WTC11 (cell line): ENCODE measurements around the gene POLK. TPM values are rescaled to one million over a fixed set of nuclear protein-coding genes. Genes with fewer than 3 reads are reported as not detected.

Experiments used
- ATAC-seq: fragments of 200-7000 bp; cut with Tn5 transposase; 2 replicates; pipeline ENCODE4 v1.10.0; 2021; ENCODE audit warnings: mild to moderate bottlenecking, moderate library complexity
- CTCF ChIA-PET: fragments of 300-600 bp; sonication (Branson Sonifier 250); formaldehyde crosslinking; loops from one replicate; lab custom pipeline; 2021; ENCODE audit warnings: antibody characterized with exemption; lab: Charles Lee
- POLR2A ChIA-PET: fragments of 350-600 bp; sonication (Branson Sonifier 250); formaldehyde crosslinking; loops from one replicate; lab custom pipeline; 2021; ENCODE audit warnings: antibody characterized with exemption; lab: Charles Lee
- DNase-seq: peaks from one replicate; pipeline ENCODE4 v3.0.0; 2021; ENCODE audit warnings: low spot score
- H3K27ac Mint-ChIP-seq: 2 replicates; pipeline ENCODE4 v1.8.0; 2021; ENCODE audit warnings: mixed read lengths
- H3K27me3 Mint-ChIP-seq: 2 replicates; pipeline ENCODE4 v1.8.0; 2021; ENCODE audit warnings: low read depth, mild to moderate bottlenecking, moderate library complexity, mixed read lengths
- H3K36me3 Mint-ChIP-seq: 2 replicates; pipeline ENCODE4 v1.8.0; 2021; ENCODE audit warnings: mixed read lengths
- H3K4me1 Mint-ChIP-seq: 2 replicates; pipeline ENCODE4 v1.8.0; 2022; ENCODE audit warnings: mixed read lengths
- H3K4me3 Mint-ChIP-seq: 2 replicates; pipeline ENCODE4 v1.8.0; 2021; ENCODE audit warnings: mild to moderate bottlenecking, moderate library complexity, mixed read lengths
- H3K9me3 Mint-ChIP-seq: 2 replicates; pipeline ENCODE4 v1.8.0; 2021; ENCODE audit warnings: mixed read lengths
- AFF4 ChIP-seq: sonication (generic); formaldehyde crosslinking; IDR thresholded peaks from 2 replicates; pipeline ENCODE4 v1.8.1; 2023; ENCODE audit warnings: mild to moderate bottlenecking, missing genetic modification reagents, borderline replicate concordance
- ATF1 ChIP-seq: sonication (generic); formaldehyde crosslinking; IDR thresholded peaks from 2 replicates; pipeline ENCODE4 v1.8.1; 2023; ENCODE audit warnings: mild to moderate bottlenecking, moderate library complexity, missing genetic modification reagents
- ATF6 ChIP-seq: sonication (generic); formaldehyde crosslinking; IDR thresholded peaks from 2 replicates; pipeline ENCODE4 v1.8.1; 2023; ENCODE audit warnings: mild to moderate bottlenecking, missing genetic modification reagents
- CBFB ChIP-seq: sonication (generic); formaldehyde crosslinking; IDR thresholded peaks from 2 replicates; pipeline ENCODE4 v1.8.1; 2022; ENCODE audit warnings: mild to moderate bottlenecking, low read depth, missing genetic modification reagents
- ELF4 ChIP-seq: sonication (generic); formaldehyde crosslinking; IDR thresholded peaks from 2 replicates; pipeline ENCODE4 v1.8.1; 2022; ENCODE audit warnings: low read depth, mild to moderate bottlenecking, moderate library complexity, missing genetic modification reagents
- HMGXB4 ChIP-seq: sonication (generic); formaldehyde crosslinking; IDR thresholded peaks from 2 replicates; pipeline ENCODE4 v1.8.1; 2023; ENCODE audit warnings: mild to moderate bottlenecking, moderate library complexity, missing genetic modification reagents
- IRF2 ChIP-seq: sonication (generic); formaldehyde crosslinking; IDR thresholded peaks from 2 replicates; pipeline ENCODE4 v1.8.0; 2022; ENCODE audit warnings: low read depth, missing genetic modification reagents, borderline replicate concordance
- OVOL2 ChIP-seq: fragments of 250-450 bp; sonication (Bioruptor Pico); IDR thresholded peaks from 2 replicates; pipeline ENCODE4 v1.9.0; 2021; ENCODE audit warnings: mild to moderate bottlenecking, borderline replicate concordance
- TP53 ChIP-seq: sonication (generic); formaldehyde crosslinking; IDR thresholded peaks from 2 replicates; pipeline ENCODE4 v1.8.1; 2023; ENCODE audit warnings: mild to moderate bottlenecking, missing genetic modification reagents
- ZBTB43 ChIP-seq: sonication (generic); formaldehyde crosslinking; IDR thresholded peaks from 2 replicates; pipeline ENCODE4 v1.8.1; 2023; ENCODE audit warnings: mild to moderate bottlenecking, missing genetic modification reagents
- ZNF232 ChIP-seq: sonication (generic); formaldehyde crosslinking; IDR thresholded peaks from 2 replicates; pipeline ENCODE4 v1.8.0; 2022; ENCODE audit warnings: mild to moderate bottlenecking, missing genetic modification reagents
- ZNF425 ChIP-seq: fragments of 250-450 bp; sonication (Bioruptor Pico); conservative IDR thresholded peaks from 2 replicates; pipeline ENCODE4 v1.9.0; 2021; ENCODE audit warnings: mild to moderate bottlenecking
- ZNF512 ChIP-seq: sonication (generic); formaldehyde crosslinking; IDR thresholded peaks from 2 replicates; pipeline ENCODE4 v1.8.1; 2022; ENCODE audit warnings: missing genetic modification reagents, borderline replicate concordance
- ZNF671 ChIP-seq: fragments of 250-450 bp; sonication (Bioruptor Pico); IDR thresholded peaks from 2 replicates; pipeline ENCODE4 v1.8.0; 2021; ENCODE audit warnings: mild to moderate bottlenecking
- total RNA-seq: library from RNA; stranded (reverse); gene quantifications from 3 replicates; pipeline ENCODE4 v1.2.3, GENCODE V29; 2021

Gene POLK
- total RNA-seq, 1 experiment from 2014 or later, result 7.1 TPM

- TF ChIP-seq HMGXB4 (CRISPR knock-in tag), result no peak
- no peak for TF ChIP-seq ZNF512 (CRISPR knock-in tag)
- TF ChIP-seq ZNF425 (CRISPR knock-in tag), result no peak
- TF ChIP-seq CBFB (CRISPR knock-in tag), result no peak
- no peak for TF ChIP-seq ATF1
- TF ChIP-seq OVOL2 (CRISPR knock-in tag), result no peak
Observed at GRCh38 chr5:75466006-75466716, 45.5 kb upstream of the POLK start (continued).

- Mint-ChIP-seq H3K36me3 (peaks cover 7% of the 10 kb centered on the region), H3K4me3 (no peak overlapping the region), H3K27me3 (no peaks in the 10 kb centered on the region), H3K27ac (no peak overlapping the region), H3K9me3 (peaks cover 25% of the 10 kb centered on the region), H3K4me1 (peaks cover 38% of the 10 kb centered on the region)
- ChIA-PET CTCF (no interaction called here), POLR2A (interaction anchor here (0.6 kb wide), 1 partner anchor 192 kb away, joined by 5 read pairs; no protein-coding TSS in a partner anchor)
- ATAC-seq, result no peak
- no peak for DNase-seq
- no peak for TF ChIP-seq ZNF512 (CRISPR knock-in tag)
- TF ChIP-seq ELF4 (CRISPR knock-in tag), result no peak
- no peak for TF ChIP-seq TP53 (CRISPR knock-in tag)
- TF ChIP-seq ZNF425 (CRISPR knock-in tag), result no peak
- no peak for TF ChIP-seq IRF2
- no peak for TF ChIP-seq ZBTB43
- no peak for TF ChIP-seq HMGXB4 (CRISPR knock-in tag)
- no peak for TF ChIP-seq ZNF671 (CRISPR knock-in tag)
- no peak for TF ChIP-seq ZNF232
- no peak for TF ChIP-seq AFF4 (CRISPR knock-in tag)
- TF ChIP-seq ATF6 (CRISPR knock-in tag), result no peak
Observed at GRCh38 chr5:75468593-75468992, 43.1 kb upstream of the POLK start.
